ENCODE measurements around the gene PERCC1. TPM values are rescaled to one million over a fixed set of nuclear protein-coding genes. Genes with fewer than 3 reads are reported as not detected.

PERCC1 gene
- total RNA-seq, 1 experiment from 2014 or later, result not detected

DNA sequence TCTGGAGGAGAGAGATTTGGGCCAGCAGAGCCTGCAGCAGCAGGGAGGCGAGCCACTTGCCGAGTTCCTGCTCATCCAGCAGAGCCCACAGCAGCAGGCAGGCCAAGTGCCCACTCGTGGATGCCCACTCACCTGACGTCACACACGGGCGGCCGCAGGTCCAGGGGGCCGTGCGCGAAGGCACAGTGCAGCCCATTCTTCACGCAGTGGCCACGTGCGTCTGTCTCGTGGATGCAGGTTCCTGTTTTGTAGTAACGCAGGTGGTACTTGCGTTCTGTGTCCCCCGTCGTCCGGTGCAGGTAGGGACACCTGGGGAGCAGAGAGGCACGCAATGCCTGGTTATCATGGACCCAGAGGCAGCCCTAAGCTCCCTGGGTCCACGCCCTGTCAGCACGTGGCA is 27.8 kb upstream of the PERCC1 start:
- Mint-ChIP-seq H3K4me1 (ENCODE audit: low read depth, unreplicated experiment) (peaks cover 2% of the 10 kb centered on the region), H3K27ac (ENCODE audit: unreplicated experiment) (no peak overlapping the region), H3K27me3 (ENCODE audit: unreplicated experiment) (no peaks in the 10 kb centered on the region), H3K36me3 (ENCODE audit: insufficient read depth, unreplicated experiment) (peaks cover 29% of the 10 kb centered on the region), H3K4me3 (ENCODE audit: low read depth, unreplicated experiment) (no peak overlapping the region), H3K9me3 (ENCODE audit: low read depth, unreplicated experiment) (no peaks in the 10 kb centered on the region)
- CTCF ChIA-PET, result no interaction called here
- BruUV-seq (replicated peaks), result no TSS peak
- no peak for TF ChIP-seq CTCF (IDR thresholded peaks at IDR 0.05; ENCODE audit: unreplicated experiment)
- DNase-seq, result no peak
- intact Hi-C loops (cut with micrococcal nuclease; ENCODE audit: unreplicated experiment), result no loop called here

DNA sequence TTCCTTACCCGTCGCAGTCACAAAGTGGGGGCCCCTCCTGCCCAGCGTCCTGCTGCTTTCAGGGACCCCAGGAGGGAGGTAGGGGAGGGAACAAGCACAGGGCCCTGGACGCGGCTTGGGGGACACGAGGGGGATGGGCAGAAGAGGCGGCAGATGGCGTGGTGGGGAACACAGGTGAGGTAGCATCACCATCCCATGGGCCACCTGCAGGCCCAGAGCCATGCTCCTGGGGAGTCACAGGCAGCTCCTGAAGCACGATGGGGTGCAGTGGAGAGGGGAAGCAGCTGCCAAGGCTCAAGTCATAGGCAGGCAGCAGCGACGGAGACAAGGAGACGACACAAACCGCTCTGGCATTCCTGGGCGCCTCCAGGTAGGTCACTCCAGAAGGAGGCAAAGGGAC is 27.1 kb upstream of the PERCC1 start:
- no peak for DNase-seq
- Mint-ChIP-seq H3K27me3 (ENCODE audit: unreplicated experiment) (no peaks in the 10 kb centered on the region), H3K4me1 (ENCODE audit: low read depth, unreplicated experiment) (peaks cover 9% of the 10 kb centered on the region), H3K4me3 (ENCODE audit: low read depth, unreplicated experiment) (no peak overlapping the region), H3K27ac (ENCODE audit: unreplicated experiment) (no peak overlapping the region), H3K9me3 (ENCODE audit: low read depth, unreplicated experiment) (no peaks in the 10 kb centered on the region), H3K36me3 (ENCODE audit: insufficient read depth, unreplicated experiment) (peaks cover 30% of the 10 kb centered on the region)
- TF ChIP-seq CTCF (IDR thresholded peaks at IDR 0.05; ENCODE audit: unreplicated experiment), result no peak
- CTCF ChIA-PET, result no interaction called here
- BruUV-seq (replicated peaks), result no TSS peak
- intact Hi-C loops (cut with micrococcal nuclease; ENCODE audit: unreplicated experiment), result no loop called here

DNA sequence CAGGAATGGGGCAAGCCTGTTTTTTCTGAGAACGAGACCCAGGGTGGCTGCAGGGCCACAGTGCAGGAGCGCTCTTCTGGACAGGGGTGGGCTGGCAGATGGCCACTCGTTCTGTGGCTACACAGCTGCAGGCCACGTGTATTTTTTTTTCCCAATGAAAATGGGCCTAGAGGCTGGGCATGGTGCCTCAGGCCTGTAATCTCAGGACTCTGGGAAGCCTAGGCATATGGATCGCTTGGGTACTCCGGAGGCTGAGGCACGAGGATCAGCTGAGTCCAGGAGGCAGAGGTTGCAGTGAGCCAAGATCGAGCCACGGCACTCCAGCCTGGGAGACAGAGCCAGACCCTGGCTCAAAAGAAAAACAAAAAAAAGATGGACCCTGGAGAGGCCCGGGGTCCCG is 23.1 kb upstream of the PERCC1 start:
- TF ChIP-seq CTCF (IDR thresholded peaks at IDR 0.05; ENCODE audit: unreplicated experiment), result no peak
- no TSS peak for BruUV-seq (replicated peaks)
- no peaks in the 10 kb centered on the region for H3K27me3 Mint-ChIP-seq (ENCODE audit: unreplicated experiment)
- no peak for DNase-seq
- intact Hi-C loops (cut with micrococcal nuclease; ENCODE audit: unreplicated experiment), result no loop called here
- H3K4me3 Mint-ChIP-seq (ENCODE audit: low read depth, unreplicated experiment), result peak overlapping the region; percentile 99
- CTCF ChIA-PET, result interaction anchor here (0.7 to 1.0 kb wide), 3 partner anchors 13 to 28 kb away, joined by 3 to 5 read pairs (median 4); partner anchors contain the start of gene UQCC4
- H3K9me3 Mint-ChIP-seq (ENCODE audit: low read depth, unreplicated experiment), result no peaks in the 10 kb centered on the region
- peaks cover 9% of the 10 kb centered on the region for H3K4me1 Mint-ChIP-seq (ENCODE audit: low read depth, unreplicated experiment)
- H3K36me3 Mint-ChIP-seq (ENCODE audit: insufficient read depth, unreplicated experiment), result peaks cover 19% of the 10 kb centered on the region
- peak overlapping the region; percentile 84 for H3K27ac Mint-ChIP-seq (ENCODE audit: unreplicated experiment)

DNA sequence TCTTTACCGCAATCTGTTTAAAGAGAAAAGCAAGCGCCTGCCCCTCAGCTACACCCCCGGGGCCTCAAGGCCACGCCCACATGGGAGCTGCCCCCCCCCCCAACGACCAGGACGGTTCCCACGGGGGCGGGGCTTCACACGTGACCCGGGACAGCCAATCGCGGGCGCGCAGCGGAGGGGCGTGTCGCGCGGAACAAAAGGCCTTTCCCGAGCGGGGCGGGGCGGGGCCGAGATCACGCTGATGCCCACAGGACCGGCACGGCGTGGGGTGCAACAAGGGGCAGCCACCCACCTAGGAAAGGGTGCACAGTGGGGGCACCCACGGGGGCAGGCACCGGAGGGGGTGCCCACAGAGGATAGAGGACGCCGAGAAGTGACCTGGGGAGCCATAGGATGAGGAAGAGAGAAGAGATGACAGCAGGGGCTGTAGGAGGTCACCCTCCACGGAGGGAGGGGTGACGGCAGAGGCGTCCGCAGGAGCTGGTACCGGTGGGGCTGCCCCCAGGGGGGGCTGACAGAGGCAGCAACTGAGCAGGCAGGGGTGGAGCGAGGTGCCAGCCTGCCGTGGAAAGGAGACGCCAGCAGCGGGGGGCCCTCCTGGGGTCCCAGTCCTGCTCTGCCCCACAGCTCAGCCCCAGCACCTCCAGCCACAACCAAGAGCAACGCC is 22.6 kb upstream of the PERCC1 start:
- TF ChIP-seq CTCF (IDR thresholded peaks at IDR 0.05; ENCODE audit: unreplicated experiment), result no peak
- Mint-ChIP-seq H3K27me3 (ENCODE audit: unreplicated experiment) (no peaks in the 10 kb centered on the region), H3K36me3 (ENCODE audit: insufficient read depth, unreplicated experiment) (peaks cover 19% of the 10 kb centered on the region), H3K27ac (ENCODE audit: unreplicated experiment) (peak overlapping the region; percentile 84), H3K4me3 (ENCODE audit: low read depth, unreplicated experiment) (peak overlapping the region; percentile 99), H3K9me3 (ENCODE audit: low read depth, unreplicated experiment) (no peaks in the 10 kb centered on the region), H3K4me1 (ENCODE audit: low read depth, unreplicated experiment) (peaks cover 9% of the 10 kb centered on the region)
- no TSS peak for BruUV-seq (replicated peaks)
- CTCF ChIA-PET, result interaction anchor here (0.5 to 1.0 kb wide), 4 partner anchors 11 to 28 kb away, joined by 3 to 5 read pairs (median 4); partner anchors contain the start of gene UQCC4
- intact Hi-C loops (cut with micrococcal nuclease; ENCODE audit: unreplicated experiment), result no loop called here
- DNase-seq, result peak; percentile 98
